GM21528 (cell line): ENCODE measurements around the gene WDFY2.
"Not testable (repeated sequence)": the region's sequence is repeated elsewhere in the genome, so short reads cannot be mapped to it uniquely, and the experiment has no call there.

Experiments used
- ATAC-seq: cut with Tn5 transposase; IDR thresholded peaks from one replicate; pipeline ENCODE4 v1.9.1; 2021; ENCODE audit warnings: mild to moderate bottlenecking, moderate library complexity; ENCODE audit not compliant: unreplicated experiment, low FRiP score

WDFY2 gene

GRCh38 chr13:51583875-51584730 is at the start of gene WDFY2:
WDFY2 (plus strand) TSS chr13:51584462; CDS start chr13:51584688, 226 bp downstream.
- peak; percentile 85 for ATAC-seq

GRCh38 chr13:51538591-51539179 is 45.6 kb upstream of the WDFY2 start:
- ATAC-seq, result no peak

GRCh38 chr13:51539887-51540286 is 44.4 kb upstream of the WDFY2 start:
- no peak for ATAC-seq

- ATAC-seq, result no peak
These were observed 43.2 kb upstream of the WDFY2 start for GRCh38 chr13:51541037-51541436.

- ATAC-seq, result no peak
These were observed 42.4 kb upstream of the WDFY2 start for GRCh38 chr13:51541809-51542258.

- no peak for ATAC-seq
These were observed 41.7 kb upstream of the WDFY2 start for GRCh38 chr13:51542346-51543242.

- not testable (repeated sequence) for ATAC-seq
These were observed 38.8 kb upstream of the WDFY2 start for GRCh38 chr13:51545446-51545845.

GRCh38 chr13:51547425-51548176 is 36.7 kb upstream of the WDFY2 start:
- ATAC-seq, result no peak

GRCh38 chr13:51549050-51549449 is 35.2 kb upstream of the WDFY2 start:
- ATAC-seq, result peak; percentile 57

GRCh38 chr13:51549593-51549992 is 34.7 kb upstream of the WDFY2 start:
- ATAC-seq, result no peak

GRCh38 chr13:51550151-51550550 is 34.1 kb upstream of the WDFY2 start:
- ATAC-seq, result no peak

GRCh38 chr13:51551416-51551815 is 32.8 kb upstream of the WDFY2 start:
- ATAC-seq, result no peak

GRCh38 chr13:51552027-51552426 is 32.2 kb upstream of the WDFY2 start:
- ATAC-seq, result no peak

- ATAC-seq, result no peak
These were observed 30.7 kb upstream of the WDFY2 start for GRCh38 chr13:51553531-51553930.

GRCh38 chr13:51556740-51557139 is 27.5 kb upstream of the WDFY2 start:
- no peak for ATAC-seq

GRCh38 chr13:51557438-51557837 is 26.8 kb upstream of the WDFY2 start:
- no peak for ATAC-seq

- no peak for ATAC-seq
These were observed 26.2 kb upstream of the WDFY2 start for GRCh38 chr13:51557875-51558612.

GRCh38 chr13:51559946-51560735 is 24.1 kb upstream of the WDFY2 start:
- no peak for ATAC-seq
